GM15510 (cell line): Measurements from ENCODE around the gene GRIK1.

Experiments
- POLR2A ChIP-seq: IDR thresholded peaks from 3 replicates; pipeline ENCODE4 v1.6.1; 2011; ENCODE audit warnings: borderline replicate concordance; ENCODE audit not compliant: insufficient read length; ENCODE audit errors: extremely low read depth

The GRIK1 gene

GRCh38 chr21:29490016-29490415 lies 449.8 kb downstream of the GRIK1 start:
- TF ChIP-seq POLR2A: no peak

GRCh38 chr21:29487154-29487553 lies 452.6 kb downstream of the GRIK1 start:
- no peak for TF ChIP-seq POLR2A
